ENCODE data around the gene ARSA. TPM values are rescaled to one million over a fixed set of nuclear protein-coding genes. Genes with fewer than 3 reads are reported as not detected.
"Not testable (repeated sequence)": the region's sequence is repeated elsewhere in the genome, so short reads cannot be mapped to it uniquely, and the experiment has no call there.

The ARSA gene
- total RNA-seq, 1 experiment from 2014 or later: 16.6 TPM

DNA sequence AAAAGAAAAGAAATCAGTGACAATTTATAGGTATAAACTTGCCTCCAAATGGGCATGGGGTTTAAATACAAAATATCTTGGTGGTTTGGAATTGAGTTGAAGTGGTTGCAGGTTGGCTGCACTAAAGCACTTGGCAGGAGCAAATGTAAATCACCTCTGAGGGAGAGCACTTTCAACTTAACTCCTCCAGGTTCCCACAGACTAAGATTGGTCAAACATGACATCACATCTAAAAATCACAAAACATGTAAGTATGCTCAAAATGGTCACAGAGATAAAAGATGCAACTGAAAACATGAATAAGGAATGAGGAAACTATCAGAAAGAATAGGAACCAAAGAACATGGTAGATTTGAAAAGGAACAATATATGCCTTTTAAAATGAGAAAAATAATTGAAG is 32.4 kb upstream of the ARSA start:
- no peaks in the 10 kb centered on the region for H3K79me2 ChIP-seq (ENCODE audit: low read depth)
- CTCF ChIA-PET: no interaction called here
- intact Hi-C loops (cut with micrococcal nuclease; ENCODE audit: unreplicated experiment): no loop called here
- no peak overlapping the region for H2AFZ ChIP-seq
- H3K4me2 ChIP-seq: no peak overlapping the region
- H3K9me2 ChIP-seq (ENCODE audit: insufficient read depth): no peaks in the 10 kb centered on the region
- no peaks in the 10 kb centered on the region for H3K27me3 ChIP-seq (ENCODE audit: insufficient read depth, low read depth)
- peaks cover 24% of the 10 kb centered on the region for H3F3A ChIP-seq (ENCODE audit: insufficient read depth, low read depth)
- BruUV-seq (replicated peaks): no TSS peak
- H3K27ac ChIP-seq: 0 out of 2 replicates have a peak overlapping the region, but pooled peaks have one; percentile 1
- POLR2A ChIA-PET (ENCODE audit: unreplicated experiment): no interaction called here
- no peaks in the 10 kb centered on the region for H3K9me3 ChIP-seq (ENCODE audit: insufficient read depth, low read depth)
- H3K36me3 ChIP-seq (ENCODE audit: low read depth): no peaks in the 10 kb centered on the region
- H3K4me1 ChIP-seq (replicated peaks; ENCODE audit: insufficient read depth): peaks cover 31% of the 10 kb centered on the region
- TF ChIP-seq CTCF (conservative IDR thresholded peaks at IDR 0.05) (no peak), EZH2 (IDR thresholded peaks at IDR 0.05; ENCODE audit: low read depth) (no peak)
- peak in 1 of 2 experiments; percentile 27 for DNase-seq
- no peak overlapping the region for H3K4me3 ChIP-seq
- no peaks in the 10 kb centered on the region for H4K20me1 ChIP-seq (ENCODE audit: insufficient read depth)

- H3K4me2 ChIP-seq; POLR2A ChIA-PET (ENCODE audit: unreplicated experiment); BruUV-seq (replicated peaks); H3K27me3 ChIP-seq (ENCODE audit: insufficient read depth, low read depth); CTCF ChIA-PET; H3K27ac ChIP-seq; H3K9me2 ChIP-seq (ENCODE audit: insufficient read depth); H2AFZ ChIP-seq; H3K4me3 ChIP-seq; intact Hi-C loops (cut with micrococcal nuclease; ENCODE audit: unreplicated experiment); H3K36me3 ChIP-seq (ENCODE audit: low read depth); H3K9me3 ChIP-seq (ENCODE audit: insufficient read depth, low read depth); H3K79me2 ChIP-seq (ENCODE audit: low read depth); H4K20me1 ChIP-seq (ENCODE audit: insufficient read depth): not testable (repeated sequence)
- Histone ChIP-seq H3K4me1 (replicated peaks; ENCODE audit: insufficient read depth) (peaks cover 37% of the 10 kb centered on the region), H3F3A (ENCODE audit: insufficient read depth, low read depth) (peaks cover 30% of the 10 kb centered on the region)
- DNase-seq: peak in 1 of 2 experiments; percentile 32
Observed at GRCh38 chr22:50659711-50660110, 31.8 kb upstream of the ARSA start.

GRCh38 chr22:50657925-50658324 is 30.0 kb upstream of the ARSA start:
- Histone ChIP-seq H3K4me2 (peak overlapping the region; percentile 70), H2AFZ (no peak overlapping the region), H3K4me3 (no peak overlapping the region), H3K79me2 (ENCODE audit: low read depth) (no peaks in the 10 kb centered on the region), H3K4me1 (replicated peaks; ENCODE audit: insufficient read depth) (peaks cover 39% of the 10 kb centered on the region), H3K27ac (peak overlapping the region; percentile 83; the same call in 1 of the 2 replicates), H3K9me3 (ENCODE audit: insufficient read depth, low read depth) (no peaks in the 10 kb centered on the region), H3F3A (ENCODE audit: insufficient read depth, low read depth) (peaks cover 30% of the 10 kb centered on the region), H4K20me1 (ENCODE audit: insufficient read depth) (no peaks in the 10 kb centered on the region), H3K36me3 (ENCODE audit: low read depth) (no peaks in the 10 kb centered on the region), H3K27me3 (ENCODE audit: insufficient read depth, low read depth) (no peaks in the 10 kb centered on the region), H3K9me2 (ENCODE audit: insufficient read depth) (no peaks in the 10 kb centered on the region)
- POLR2A ChIA-PET (ENCODE audit: unreplicated experiment): no interaction called here
- intact Hi-C loops (cut with micrococcal nuclease; ENCODE audit: unreplicated experiment): no loop called here
- TF ChIP-seq EZH2 (IDR thresholded peaks at IDR 0.05; ENCODE audit: low read depth): no peak
- TF ChIP-seq CTCF (conservative IDR thresholded peaks at IDR 0.05): no peak
- BruUV-seq (replicated peaks): no TSS peak
- peak in 1 of 2 experiments; percentile 29 for DNase-seq
- CTCF ChIA-PET: interaction anchor here (0.5 kb wide), 1 partner anchor 51 kb away, joined by 10 read pairs; no protein-coding TSS in a partner anchor
